Measurements from ENCODE around the gene BSG. TPM values are rescaled to one million over a fixed set of nuclear protein-coding genes. Genes with fewer than 3 reads are reported as not detected.

Gene BSG
- total RNA-seq, 4 donors from 2014 or later, result 313 to 793 (median 445) TPM

GRCh38 chr19:536031-536880 is 36.1 kb upstream of the BSG start:
- no peak for TF ChIP-seq CTCF (IDR thresholded peaks at IDR 0.05; ENCODE audit: low read depth)

GRCh38 chr19:536881-537404 is 35.5 kb upstream of the BSG start:
- TF ChIP-seq CTCF (IDR thresholded peaks at IDR 0.05; ENCODE audit: low read depth), result no peak

DNA sequence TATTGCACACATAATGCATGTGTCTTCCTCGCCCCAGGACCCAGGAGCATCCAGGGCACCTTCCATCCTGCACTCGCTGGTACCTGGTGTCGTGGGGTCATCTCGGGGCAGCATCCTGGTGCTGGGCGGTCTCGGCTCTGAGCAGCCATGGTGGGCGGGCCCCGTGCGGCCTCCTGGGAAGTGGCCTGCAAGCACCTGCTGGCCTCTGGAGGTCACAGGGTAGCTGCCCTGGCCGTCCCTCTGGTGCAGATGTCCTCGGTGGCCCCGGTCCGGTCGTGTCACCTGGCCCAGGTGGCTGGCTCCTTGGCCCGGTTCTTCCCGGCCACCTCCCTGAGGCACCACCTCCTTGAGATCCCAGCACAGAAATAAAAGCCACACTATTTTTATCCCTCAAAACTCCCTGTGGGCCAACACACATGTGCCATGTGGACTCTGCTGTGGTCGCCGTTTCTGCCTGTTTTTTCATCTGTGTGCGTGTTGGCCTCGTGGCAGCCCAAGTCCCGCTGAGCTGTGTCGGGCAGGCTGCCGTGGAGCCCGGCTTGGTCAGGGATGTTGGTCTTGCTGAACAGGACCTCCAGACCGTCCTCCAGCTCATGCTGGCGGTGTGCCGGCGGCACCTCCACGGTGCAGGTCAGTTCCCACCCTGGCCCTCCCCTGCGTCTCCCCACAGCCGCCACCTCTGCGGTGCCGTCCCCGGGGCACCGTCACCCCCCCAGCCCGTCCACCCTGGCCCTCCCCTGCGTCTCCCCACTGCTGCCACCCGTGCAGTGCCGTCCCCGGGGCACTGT is 33.6 kb upstream of the BSG start:
- TF ChIP-seq CTCF (IDR thresholded peaks at IDR 0.05; ENCODE audit: low read depth), result no peak

- no peak for TF ChIP-seq CTCF (IDR thresholded peaks at IDR 0.05; ENCODE audit: low read depth)
Measured at GRCh38 chr19:539429-540030, 32.9 kb upstream of the BSG start.

GRCh38 chr19:540867-541637 is 31.3 kb upstream of the BSG start:
- no peak for TF ChIP-seq CTCF (IDR thresholded peaks at IDR 0.05; ENCODE audit: low read depth)

- TF ChIP-seq CTCF (IDR thresholded peaks at IDR 0.05; ENCODE audit: low read depth), result no peak
Measured at GRCh38 chr19:541699-542098, 30.7 kb upstream of the BSG start.

Measured in subcutaneous adipose tissue (tissue), 4 donors.